GM03348 (cell line): Measurements from ENCODE around the gene STARD5.
"Not testable (repeated sequence)": the region's sequence is repeated elsewhere in the genome, so short reads cannot be mapped to it uniquely, and the experiment has no call there.

Source experiments
- DNase-seq: peaks from one replicate; pipeline ENCODE4 v3.0.0; 2012; ENCODE audit warnings: low spot score

The STARD5 gene

GRCh38 chr15:81323944-81324881 lies at the start of gene STARD5:
STARD5 (minus strand) TSS chr15:81324141; CDS start chr15:81324099, 42 bp downstream.
- peak; percentile 98 for DNase-seq

- no peak for DNase-seq
Observed at GRCh38 chr15:81373176-81373575, 49.2 kb upstream of the STARD5 start.

- no peak for DNase-seq
Observed at GRCh38 chr15:81372575-81372974, 48.6 kb upstream of the STARD5 start.

- no peak for DNase-seq
Observed at GRCh38 chr15:81363718-81364500, 40.0 kb upstream of the STARD5 start.

GRCh38 chr15:81363276-81363675 lies 39.3 kb upstream of the STARD5 start:
- no peak for DNase-seq

GRCh38 chr15:81362790-81363189 lies 38.8 kb upstream of the STARD5 start:
- DNase-seq = no peak

- no peak for DNase-seq
Observed at GRCh38 chr15:81361891-81362290, 38.0 kb upstream of the STARD5 start.

GRCh38 chr15:81360491-81360890 lies 36.5 kb upstream of the STARD5 start:
- DNase-seq = no peak

- DNase-seq = no peak
Observed at GRCh38 chr15:81358248-81358647, 34.3 kb upstream of the STARD5 start.

- no peak for DNase-seq
Observed at GRCh38 chr15:81357180-81357686, 33.3 kb upstream of the STARD5 start.

- DNase-seq = no peak
Observed at GRCh38 chr15:81356252-81356651, 32.3 kb upstream of the STARD5 start.

GRCh38 chr15:81351651-81352050 lies 27.7 kb upstream of the STARD5 start:
- no peak for DNase-seq

GRCh38 chr15:81349271-81349670 lies 25.3 kb upstream of the STARD5 start:
- DNase-seq = no peak

- DNase-seq = not testable (repeated sequence)
Observed at GRCh38 chr15:81348691-81349090, 24.8 kb upstream of the STARD5 start.

- DNase-seq = no peak
Observed at GRCh38 chr15:81347910-81348309, 24.0 kb upstream of the STARD5 start.

GRCh38 chr15:81346611-81347010 lies 22.7 kb upstream of the STARD5 start:
- no peak for DNase-seq

GRCh38 chr15:81343371-81343770 lies 19.4 kb upstream of the STARD5 start:
- DNase-seq = no peak

GRCh38 chr15:81341351-81341750 lies 17.4 kb upstream of the STARD5 start:
- DNase-seq = no peak

GRCh38 chr15:81339851-81340250 lies 15.9 kb upstream of the STARD5 start:
- DNase-seq = no peak

GRCh38 chr15:81339321-81339720 lies 15.4 kb upstream of the STARD5 start:
- no peak for DNase-seq

- peak; percentile 70 for DNase-seq
Observed at GRCh38 chr15:81338170-81339007, 14.4 kb upstream of the STARD5 start.

GRCh38 chr15:81337713-81338157 lies 13.8 kb upstream of the STARD5 start:
- peak; percentile 42 for DNase-seq
